DND-41 (cell line): ENCODE measurements around the gene DDIT3.

Experiments
- EZH2 ChIP-seq: IDR thresholded peaks from 3 replicates; pipeline ENCODE4 v1.6.1; 2012; ENCODE audit warnings: borderline replicate concordance, low read depth, mild to moderate bottlenecking, moderate library complexity, low read length, inconsistent platforms; ENCODE audit not compliant: severe bottlenecking
- TF ChIP-seq, protein P1 (sequence below): IDR thresholded peaks from 2 replicates; pipeline ENCODE4 v1.5.1; 2012; ENCODE audit warnings: borderline replicate concordance, low read length, moderate library complexity, mild to moderate bottlenecking; ENCODE audit not compliant: poor library complexity, severe bottlenecking; ENCODE audit errors: extremely low read depth

- no peak for TF ChIP-seq EZH2
- TF ChIP-seq, protein P1, sequence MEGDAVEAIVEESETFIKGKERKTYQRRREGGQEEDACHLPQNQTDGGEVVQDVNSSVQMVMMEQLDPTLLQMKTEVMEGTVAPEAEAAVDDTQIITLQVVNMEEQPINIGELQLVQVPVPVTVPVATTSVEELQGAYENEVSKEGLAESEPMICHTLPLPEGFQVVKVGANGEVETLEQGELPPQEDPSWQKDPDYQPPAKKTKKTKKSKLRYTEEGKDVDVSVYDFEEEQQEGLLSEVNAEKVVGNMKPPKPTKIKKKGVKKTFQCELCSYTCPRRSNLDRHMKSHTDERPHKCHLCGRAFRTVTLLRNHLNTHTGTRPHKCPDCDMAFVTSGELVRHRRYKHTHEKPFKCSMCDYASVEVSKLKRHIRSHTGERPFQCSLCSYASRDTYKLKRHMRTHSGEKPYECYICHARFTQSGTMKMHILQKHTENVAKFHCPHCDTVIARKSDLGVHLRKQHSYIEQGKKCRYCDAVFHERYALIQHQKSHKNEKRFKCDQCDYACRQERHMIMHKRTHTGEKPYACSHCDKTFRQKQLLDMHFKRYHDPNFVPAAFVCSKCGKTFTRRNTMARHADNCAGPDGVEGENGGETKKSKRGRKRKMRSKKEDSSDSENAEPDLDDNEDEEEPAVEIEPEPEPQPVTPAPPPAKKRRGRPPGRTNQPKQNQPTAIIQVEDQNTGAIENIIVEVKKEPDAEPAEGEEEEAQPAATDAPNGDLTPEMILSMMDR: no peak
These were observed 43.9 kb upstream of the DDIT3 start for GRCh38 chr12:57564178-57564740.
